ENCODE data around the gene CPLANE2.

DNA sequence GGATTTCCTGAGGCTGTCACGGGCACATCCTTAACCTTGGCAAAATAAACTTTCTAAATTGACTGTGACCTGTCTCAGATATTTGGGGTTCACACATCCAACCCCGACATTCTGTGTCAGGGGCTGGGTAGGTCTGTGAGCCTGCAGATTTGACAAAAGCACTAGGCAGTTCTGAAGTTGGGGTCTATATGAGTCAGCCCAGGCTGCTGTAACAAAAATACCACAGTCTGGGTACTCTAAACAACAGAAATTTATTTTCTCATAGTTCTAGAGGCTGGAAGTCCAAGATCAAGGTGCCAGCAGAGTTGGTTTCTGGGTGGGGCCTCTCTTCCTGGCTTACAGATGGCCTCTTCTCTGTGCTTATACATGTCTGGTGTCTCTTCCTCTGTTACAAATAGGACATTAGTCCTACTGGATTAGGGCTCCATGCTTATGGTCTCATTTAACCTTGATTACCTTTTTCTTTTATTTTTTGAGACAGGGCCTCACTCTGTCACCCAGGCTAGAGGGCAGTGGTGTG lies 3.0 kb upstream of the CPLANE2 start:
- TF ChIP-seq, protein P1, sequence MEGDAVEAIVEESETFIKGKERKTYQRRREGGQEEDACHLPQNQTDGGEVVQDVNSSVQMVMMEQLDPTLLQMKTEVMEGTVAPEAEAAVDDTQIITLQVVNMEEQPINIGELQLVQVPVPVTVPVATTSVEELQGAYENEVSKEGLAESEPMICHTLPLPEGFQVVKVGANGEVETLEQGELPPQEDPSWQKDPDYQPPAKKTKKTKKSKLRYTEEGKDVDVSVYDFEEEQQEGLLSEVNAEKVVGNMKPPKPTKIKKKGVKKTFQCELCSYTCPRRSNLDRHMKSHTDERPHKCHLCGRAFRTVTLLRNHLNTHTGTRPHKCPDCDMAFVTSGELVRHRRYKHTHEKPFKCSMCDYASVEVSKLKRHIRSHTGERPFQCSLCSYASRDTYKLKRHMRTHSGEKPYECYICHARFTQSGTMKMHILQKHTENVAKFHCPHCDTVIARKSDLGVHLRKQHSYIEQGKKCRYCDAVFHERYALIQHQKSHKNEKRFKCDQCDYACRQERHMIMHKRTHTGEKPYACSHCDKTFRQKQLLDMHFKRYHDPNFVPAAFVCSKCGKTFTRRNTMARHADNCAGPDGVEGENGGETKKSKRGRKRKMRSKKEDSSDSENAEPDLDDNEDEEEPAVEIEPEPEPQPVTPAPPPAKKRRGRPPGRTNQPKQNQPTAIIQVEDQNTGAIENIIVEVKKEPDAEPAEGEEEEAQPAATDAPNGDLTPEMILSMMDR (conservative IDR thresholded peaks at IDR 0.05; ENCODE audit: low read length) = no peak
- TF ChIP-seq EZH2phosphoT487 (IDR thresholded peaks at IDR 0.05; ENCODE audit: borderline replicate concordance, low read depth, low read length) = no peak

Data from OCI-LY7 (cell line).